ENCODE data around the gene GSTM1. TPM values are rescaled to one million over a fixed set of nuclear protein-coding genes. Genes with fewer than 3 reads are reported as not detected.

Gene GSTM1
- 24.3 TPM in 1 of 2 replicates, not detected in the other for total RNA-seq (ENCODE audit: low replicate concordance)

DNA sequence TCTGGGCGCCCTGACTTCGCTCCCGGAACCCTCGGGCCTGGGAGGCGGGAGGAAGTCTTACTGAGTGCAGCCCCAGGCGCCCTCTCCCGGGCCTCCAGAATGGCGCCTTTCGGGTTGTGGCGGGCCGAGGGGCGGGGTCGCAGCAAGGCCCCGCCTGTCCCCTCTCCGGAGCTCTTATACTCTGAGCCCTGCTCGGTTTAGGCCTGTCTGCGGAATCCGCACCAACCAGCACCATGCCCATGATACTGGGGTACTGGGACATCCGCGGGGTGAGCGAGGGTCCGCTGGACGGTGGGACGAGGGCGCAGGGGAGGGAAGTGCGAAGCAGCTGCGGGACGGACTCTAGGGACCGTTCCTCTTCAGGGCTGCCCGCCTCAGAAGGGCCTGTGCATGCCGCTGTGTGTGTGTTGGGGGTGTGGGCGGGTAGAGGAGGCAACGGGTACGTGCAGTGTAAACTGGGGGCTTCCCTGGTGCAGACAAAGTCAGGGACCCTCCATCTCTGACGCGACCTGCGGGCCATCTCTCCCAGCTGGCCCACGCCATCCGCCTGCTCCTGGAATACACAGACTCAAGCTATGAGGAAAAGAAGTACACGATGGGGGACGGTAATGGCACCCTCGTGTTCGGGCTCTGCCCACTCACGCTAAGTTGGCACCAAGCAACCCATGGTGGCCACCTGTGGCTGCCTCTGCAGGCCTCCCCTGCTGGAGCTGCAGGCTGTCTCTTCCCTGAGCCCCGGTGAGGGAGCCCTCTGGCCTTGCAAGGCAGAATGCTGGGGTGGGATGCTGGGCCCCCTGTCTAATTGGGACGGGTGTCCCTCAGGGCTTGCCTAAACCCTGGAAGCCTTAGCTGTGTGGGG lies at the start of gene GSTM1:
Gene GSTM1 (plus strand): TSS at position 177 of the 859 bp plus-strand sequence. CDS start 57 bp downstream, at position 234.
- TF ChIP-seq, protein P1, sequence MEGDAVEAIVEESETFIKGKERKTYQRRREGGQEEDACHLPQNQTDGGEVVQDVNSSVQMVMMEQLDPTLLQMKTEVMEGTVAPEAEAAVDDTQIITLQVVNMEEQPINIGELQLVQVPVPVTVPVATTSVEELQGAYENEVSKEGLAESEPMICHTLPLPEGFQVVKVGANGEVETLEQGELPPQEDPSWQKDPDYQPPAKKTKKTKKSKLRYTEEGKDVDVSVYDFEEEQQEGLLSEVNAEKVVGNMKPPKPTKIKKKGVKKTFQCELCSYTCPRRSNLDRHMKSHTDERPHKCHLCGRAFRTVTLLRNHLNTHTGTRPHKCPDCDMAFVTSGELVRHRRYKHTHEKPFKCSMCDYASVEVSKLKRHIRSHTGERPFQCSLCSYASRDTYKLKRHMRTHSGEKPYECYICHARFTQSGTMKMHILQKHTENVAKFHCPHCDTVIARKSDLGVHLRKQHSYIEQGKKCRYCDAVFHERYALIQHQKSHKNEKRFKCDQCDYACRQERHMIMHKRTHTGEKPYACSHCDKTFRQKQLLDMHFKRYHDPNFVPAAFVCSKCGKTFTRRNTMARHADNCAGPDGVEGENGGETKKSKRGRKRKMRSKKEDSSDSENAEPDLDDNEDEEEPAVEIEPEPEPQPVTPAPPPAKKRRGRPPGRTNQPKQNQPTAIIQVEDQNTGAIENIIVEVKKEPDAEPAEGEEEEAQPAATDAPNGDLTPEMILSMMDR (IDR thresholded peaks at IDR 0.05; ENCODE audit: insufficient read depth, low read length), result no peak
- no peak within 1 kb of the TSS for H3K4me3 ChIP-seq (ENCODE audit: low read depth, low read length)
- DNase-seq (ENCODE audit: low read depth), result no peak

DNA sequence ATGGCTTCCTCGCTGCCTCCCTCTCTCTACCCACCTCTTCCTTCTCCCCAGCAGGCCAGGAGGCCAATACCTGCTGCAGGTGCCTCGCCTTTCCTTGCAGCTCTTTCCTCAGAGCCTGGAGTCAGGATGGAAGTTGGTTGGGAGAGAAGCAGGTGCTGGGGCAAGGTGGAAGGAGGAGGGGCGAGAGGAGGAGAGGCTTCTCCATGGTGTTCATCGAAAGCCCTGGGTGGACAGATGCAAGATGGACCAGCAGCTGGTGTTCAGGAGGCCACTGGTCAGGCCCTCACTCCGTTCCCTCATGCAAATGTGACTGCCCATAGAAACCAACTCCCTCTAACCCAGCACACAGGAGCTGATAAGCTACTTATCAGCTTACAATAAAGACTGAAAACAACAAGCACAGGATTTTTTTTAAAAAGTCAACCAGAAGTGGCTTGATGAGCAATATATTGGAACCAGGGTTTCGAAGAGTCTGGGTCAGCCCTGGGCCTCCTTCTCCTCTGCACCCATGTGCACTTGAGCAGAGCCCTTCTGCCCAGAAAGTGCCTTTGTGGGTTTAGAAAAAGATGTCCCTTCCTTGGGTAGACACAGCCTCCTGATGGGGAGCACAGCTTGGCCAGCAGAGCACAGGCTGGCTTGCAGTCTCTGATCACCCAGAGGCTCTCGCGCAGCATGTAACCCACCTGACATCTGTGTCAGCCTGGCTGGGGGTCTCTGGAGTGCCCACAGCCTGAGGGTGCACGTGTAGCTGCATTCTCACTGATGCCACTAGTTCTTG lies 48.4 kb upstream of the GSTM1 start:
- TF ChIP-seq, protein P1 (IDR thresholded peaks at IDR 0.05; ENCODE audit: insufficient read depth, low read length), result no peak
- no peak overlapping the region for H3K4me3 ChIP-seq (ENCODE audit: low read depth, low read length)
- DNase-seq (ENCODE audit: low read depth), result no peak

DNA sequence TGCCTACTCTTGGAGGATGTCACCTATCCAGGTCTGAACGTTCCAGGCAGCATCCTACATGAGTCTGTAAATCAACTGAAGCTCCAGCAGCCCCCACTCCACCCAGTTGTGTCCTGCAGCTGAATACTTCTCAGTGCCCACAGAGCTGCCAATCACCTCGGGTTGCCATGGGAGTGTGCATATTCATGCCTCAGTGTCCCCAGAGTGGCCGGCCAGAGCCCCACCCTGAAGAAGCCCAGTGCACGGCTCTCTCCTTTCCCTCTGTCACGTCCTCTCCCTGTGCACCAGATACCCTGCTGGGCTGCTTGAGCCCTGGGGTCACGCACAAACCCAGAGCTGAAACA lies 47.8 kb upstream of the GSTM1 start:
- no peak for DNase-seq (ENCODE audit: low read depth)
- TF ChIP-seq, protein P1 (IDR thresholded peaks at IDR 0.05; ENCODE audit: insufficient read depth, low read length), result no peak
- H3K4me3 ChIP-seq (ENCODE audit: low read depth, low read length), result no peak overlapping the region

DNA sequence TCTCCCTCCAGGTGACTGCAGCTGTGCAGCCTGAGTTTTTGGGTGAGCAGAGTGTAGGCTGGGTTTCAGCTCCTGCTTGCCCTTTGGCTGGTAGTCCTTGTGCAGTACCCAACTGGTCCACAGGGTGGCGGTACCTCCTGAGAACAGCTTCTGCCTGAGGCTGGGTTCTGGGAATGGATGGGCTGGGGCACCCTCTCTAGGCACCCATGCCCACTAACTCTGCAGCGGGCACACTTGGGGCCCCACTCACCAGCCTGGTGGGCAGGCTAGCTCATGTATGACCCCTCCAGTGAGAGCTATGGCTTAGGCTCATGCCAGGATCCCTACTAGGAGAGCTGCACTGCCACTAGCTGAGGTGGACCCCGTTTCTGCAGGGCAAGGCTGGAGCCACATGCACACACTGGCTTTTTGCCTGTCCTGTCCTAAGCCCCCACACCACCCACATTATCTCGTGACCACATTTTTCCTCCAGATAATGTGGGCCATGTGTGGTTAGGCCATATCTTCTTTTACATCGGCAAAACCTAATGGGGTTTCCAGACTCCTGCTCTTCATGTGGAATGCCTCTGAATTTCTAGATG lies 47.2 kb upstream of the GSTM1 start:
- DNase-seq (ENCODE audit: low read depth), result peak; percentile 73
- TF ChIP-seq, protein P1 (IDR thresholded peaks at IDR 0.05; ENCODE audit: insufficient read depth, low read length), result peak; percentile 99
- no peak overlapping the region for H3K4me3 ChIP-seq (ENCODE audit: low read depth, low read length)

DNA sequence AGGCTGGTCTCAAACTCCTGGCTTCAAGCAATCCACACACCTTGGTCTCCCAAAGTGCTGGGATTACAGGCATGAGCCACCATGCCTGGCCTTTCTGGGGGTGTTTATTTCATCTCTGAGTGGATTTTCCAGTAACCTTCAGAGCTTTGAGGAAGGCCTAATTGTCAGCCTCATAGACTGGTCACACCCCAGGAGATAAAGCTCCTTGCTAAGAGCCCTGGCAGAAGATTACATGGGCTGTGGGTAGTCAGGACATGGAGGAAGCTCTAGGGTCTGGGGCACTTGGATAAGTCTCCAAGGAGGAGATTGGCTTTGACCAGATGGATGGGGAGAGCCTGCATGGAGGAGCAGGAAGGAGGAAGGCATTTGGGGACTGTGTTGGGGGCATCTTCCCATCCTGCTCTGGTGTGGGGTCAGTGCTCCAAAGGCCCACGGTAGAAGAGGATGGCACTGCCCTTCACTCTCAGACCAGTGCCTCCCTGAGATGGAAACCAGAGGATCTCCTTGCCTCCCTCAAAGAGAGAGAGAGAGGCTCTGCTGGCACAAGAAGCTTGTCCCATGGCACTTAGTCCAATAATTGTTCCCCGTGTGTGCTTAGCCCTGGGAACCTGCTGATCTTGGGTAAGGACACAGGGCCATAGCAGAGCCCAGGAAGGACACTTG lies 46.4 kb upstream of the GSTM1 start:
- H3K4me3 ChIP-seq (ENCODE audit: low read depth, low read length), result no peak overlapping the region
- DNase-seq (ENCODE audit: low read depth), result no peak
- TF ChIP-seq, protein P1 (IDR thresholded peaks at IDR 0.05; ENCODE audit: insufficient read depth, low read length), result no peak

DNA sequence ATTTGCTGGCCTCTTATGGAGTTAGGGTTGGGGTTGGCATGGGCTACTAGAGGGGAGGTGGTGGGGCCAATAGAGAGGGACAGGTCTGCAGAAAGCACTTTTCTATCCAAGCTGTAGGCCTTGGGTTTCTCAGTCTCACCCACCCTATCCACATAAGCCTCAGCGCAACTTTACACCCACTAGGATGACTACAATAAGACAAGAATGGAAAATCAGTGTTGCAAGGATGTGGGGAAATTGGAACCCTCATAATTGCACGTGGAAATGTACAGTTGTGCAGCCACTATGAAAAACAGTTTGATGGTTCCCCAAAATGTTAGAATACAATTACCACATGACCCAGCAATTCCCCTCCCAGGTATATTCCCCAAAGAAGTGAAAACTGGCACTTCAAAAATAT lies 45.8 kb upstream of the GSTM1 start:
- DNase-seq (ENCODE audit: low read depth), result no peak
- no peak overlapping the region for H3K4me3 ChIP-seq (ENCODE audit: low read depth, low read length)
- TF ChIP-seq, protein P1 (IDR thresholded peaks at IDR 0.05; ENCODE audit: insufficient read depth, low read length), result no peak
